Measurements from ENCODE around the gene INTS6.
"Not testable (repeated sequence)": the region's sequence is repeated elsewhere in the genome, so short reads cannot be mapped to it uniquely, and the experiment has no call there.

The INTS6 gene

GRCh38 chr13:51419001-51419636, 33.7 kb downstream of the INTS6 start:
- DNase-seq (ENCODE audit: extremely low read depth in 1 of 2, low read depth in 1 of 2): no peak

GRCh38 chr13:51417716-51418115, 35.1 kb downstream of the INTS6 start:
- DNase-seq (ENCODE audit: extremely low read depth in 1 of 2, low read depth in 1 of 2): no peak

- DNase-seq (ENCODE audit: extremely low read depth in 1 of 2, low read depth in 1 of 2): no peak
Measured at GRCh38 chr13:51416107-51416506, 36.7 kb downstream of the INTS6 start.

- DNase-seq (ENCODE audit: extremely low read depth in 1 of 2, low read depth in 1 of 2): not testable (repeated sequence)
Measured at GRCh38 chr13:51415339-51415738, 37.5 kb downstream of the INTS6 start.

- DNase-seq (ENCODE audit: extremely low read depth in 1 of 2, low read depth in 1 of 2): no peak
Measured at GRCh38 chr13:51412431-51412830, 40.4 kb downstream of the INTS6 start.

DNA sequence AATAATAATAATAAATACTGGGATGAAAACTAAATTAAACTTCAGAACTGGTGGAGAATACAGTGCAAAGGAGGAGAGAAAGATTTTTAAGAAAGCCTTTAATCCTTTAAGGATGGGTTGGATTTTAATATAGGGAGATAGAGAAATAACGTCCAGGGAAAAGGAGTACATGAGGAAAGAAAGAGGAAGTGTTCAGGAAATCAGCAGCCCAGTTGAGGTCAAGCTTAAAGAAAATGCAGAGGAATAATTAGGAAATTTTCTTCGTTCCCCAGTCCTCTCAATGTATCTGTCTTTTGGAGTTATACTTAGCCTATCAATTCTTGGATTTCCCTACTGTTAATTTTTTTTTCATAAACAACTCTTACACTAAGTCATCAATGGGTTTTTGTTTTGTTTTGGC, 47.7 kb downstream of the INTS6 start:
- DNase-seq (ENCODE audit: extremely low read depth in 1 of 2, low read depth in 1 of 2): no peak

DNA sequence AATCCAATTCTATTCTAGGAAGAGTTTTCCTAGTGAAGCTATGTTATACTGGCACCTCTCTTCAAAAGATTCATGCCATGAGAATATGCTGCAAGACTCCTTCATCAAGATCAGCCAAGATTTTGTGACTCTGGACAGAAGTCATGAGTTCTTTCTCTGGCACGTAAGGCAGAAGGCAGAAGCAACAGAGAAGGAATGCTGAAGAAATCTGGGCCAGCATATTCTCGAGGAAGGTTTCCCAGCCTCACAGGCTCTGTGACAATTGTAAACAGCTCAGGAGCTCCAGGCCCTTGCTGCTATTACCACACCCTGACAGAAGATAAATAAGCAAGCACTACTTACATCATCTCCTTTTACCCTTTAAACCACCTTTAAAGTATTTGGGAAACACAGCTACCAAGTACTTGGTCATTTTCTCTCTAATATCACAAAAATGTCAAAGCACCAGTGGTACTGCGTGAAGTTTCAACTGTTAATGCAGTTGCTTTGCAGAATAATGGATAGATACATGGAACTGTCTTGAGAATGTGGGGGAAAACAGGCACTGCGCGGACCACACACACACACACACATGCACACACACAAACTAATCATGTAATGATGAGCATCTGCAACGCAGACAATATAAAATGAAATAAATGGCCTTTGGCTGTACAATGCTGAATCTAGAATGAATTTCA, 55.4 kb downstream of the INTS6 start:
- DNase-seq (ENCODE audit: extremely low read depth in 1 of 2, low read depth in 1 of 2): no peak

- no peak for DNase-seq (ENCODE audit: extremely low read depth in 1 of 2, low read depth in 1 of 2)
Measured at GRCh38 chr13:51396352-51396751, 56.5 kb downstream of the INTS6 start.

DNA sequence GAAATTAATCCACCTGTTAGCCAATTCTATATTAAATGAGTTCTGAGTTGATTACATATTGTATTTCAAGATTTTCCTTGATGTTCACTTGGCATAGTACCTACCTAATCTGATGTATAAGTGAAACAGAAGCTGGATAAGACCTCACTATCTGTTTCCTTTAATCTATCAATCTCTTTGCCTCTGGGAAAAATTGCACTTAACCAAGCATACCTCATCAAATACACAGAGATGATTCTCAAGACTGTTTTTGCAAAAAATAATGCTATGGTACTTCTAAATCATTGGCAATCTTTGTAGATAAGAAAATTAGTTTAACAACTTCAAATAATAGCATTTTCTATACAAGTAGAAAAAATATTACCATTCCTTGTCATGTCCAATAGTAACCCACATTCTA, 58.1 kb downstream of the INTS6 start:
- no peak for DNase-seq (ENCODE audit: extremely low read depth in 1 of 2, low read depth in 1 of 2)

DNA sequence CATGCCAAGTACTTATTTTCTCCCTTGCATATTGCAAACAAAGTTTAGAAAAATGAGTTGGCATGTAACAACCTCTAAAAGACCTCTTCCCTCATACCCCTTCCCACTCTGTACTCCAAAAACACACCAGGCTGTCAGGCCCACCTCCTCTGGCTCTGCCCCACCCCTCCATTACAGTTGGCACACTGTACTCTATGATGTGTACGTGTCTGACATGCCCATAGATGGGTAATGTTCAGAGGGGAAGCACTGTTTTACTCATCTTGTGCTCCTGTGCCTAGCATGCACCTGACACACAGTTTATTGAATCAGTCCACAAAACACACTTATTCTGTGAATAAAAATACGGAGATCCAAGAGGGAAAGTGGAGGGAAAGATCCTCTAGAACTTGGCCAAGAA, 67.7 kb downstream of the INTS6 start:
- DNase-seq (ENCODE audit: extremely low read depth in 1 of 2, low read depth in 1 of 2): no peak

DNA sequence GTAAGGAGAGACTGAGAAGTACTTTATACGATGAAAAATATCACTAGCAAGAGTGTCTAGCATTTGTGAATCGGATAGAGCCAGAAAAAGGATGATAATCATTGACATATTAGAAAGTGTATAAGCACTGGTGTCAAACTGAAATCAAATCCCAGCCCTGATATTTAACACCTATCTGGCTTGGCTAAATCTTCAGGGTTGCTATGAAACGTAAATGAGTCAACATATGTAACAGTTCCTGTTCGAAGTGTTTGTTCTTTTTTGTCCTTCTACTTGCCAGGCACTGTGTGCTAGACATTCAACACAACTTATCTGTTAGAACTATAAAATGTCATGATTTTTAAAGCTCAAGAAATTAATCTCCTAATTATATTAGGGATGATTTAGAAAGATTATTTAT, 72.6 kb downstream of the INTS6 start:
- no peak for DNase-seq (ENCODE audit: extremely low read depth in 1 of 2, low read depth in 1 of 2)

DNA sequence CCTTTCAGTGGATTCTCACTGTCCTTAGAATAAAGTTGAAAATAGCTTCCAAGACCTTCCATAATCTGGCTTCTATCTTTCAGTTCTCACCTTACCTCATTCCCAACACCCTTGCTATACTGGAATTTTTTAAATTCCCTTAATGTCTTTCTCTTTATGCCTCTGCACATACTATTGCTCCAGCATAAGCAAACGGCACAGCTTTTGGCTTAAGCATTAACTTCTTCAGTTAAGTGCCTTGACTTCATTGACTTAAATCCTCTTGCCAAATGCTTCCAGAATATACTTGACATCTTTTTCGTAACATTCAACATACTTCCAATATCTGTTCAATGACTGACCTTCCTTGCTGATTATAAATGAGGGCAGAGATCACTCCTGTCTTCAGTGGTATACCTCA, 79.4 kb downstream of the INTS6 start:
- DNase-seq (ENCODE audit: extremely low read depth in 1 of 2, low read depth in 1 of 2): no peak

DNA sequence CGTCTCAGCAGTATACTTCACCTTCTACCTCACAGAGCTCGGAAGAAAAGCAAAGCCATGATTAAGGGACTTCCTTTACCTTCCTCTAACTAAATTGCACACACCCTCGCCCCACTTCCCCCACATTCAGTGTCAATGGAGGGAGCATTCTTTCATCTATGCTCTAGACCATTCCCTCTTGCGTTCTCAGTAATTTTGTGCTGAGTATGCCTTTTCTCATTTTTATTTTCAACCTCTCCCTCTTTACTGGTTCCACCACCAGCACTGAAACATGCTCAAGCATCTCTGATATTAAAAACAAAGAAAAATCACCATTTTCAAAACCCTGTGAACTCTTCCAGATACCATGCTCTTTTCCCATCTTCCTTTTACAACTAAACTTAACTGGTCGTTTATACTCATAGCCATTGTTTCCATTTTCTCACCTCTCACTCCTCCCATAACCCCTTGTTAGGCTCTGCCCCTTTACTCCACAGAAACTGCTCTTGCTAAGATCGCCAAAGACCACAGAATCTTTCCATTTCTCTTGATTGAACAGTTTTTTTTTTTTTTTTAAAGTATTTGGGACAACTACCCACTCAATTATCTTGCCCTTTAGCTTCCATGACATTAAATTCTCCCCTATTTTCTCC, 81.0 kb downstream of the INTS6 start:
- no peak for DNase-seq (ENCODE audit: extremely low read depth in 1 of 2, low read depth in 1 of 2)

GRCh38 chr13:51370811-51371210, 82.0 kb downstream of the INTS6 start:
- no peak for DNase-seq (ENCODE audit: extremely low read depth in 1 of 2, low read depth in 1 of 2)

GRCh38 chr13:51370116-51370515, 82.7 kb downstream of the INTS6 start:
- no peak for DNase-seq (ENCODE audit: extremely low read depth in 1 of 2, low read depth in 1 of 2)

DNA sequence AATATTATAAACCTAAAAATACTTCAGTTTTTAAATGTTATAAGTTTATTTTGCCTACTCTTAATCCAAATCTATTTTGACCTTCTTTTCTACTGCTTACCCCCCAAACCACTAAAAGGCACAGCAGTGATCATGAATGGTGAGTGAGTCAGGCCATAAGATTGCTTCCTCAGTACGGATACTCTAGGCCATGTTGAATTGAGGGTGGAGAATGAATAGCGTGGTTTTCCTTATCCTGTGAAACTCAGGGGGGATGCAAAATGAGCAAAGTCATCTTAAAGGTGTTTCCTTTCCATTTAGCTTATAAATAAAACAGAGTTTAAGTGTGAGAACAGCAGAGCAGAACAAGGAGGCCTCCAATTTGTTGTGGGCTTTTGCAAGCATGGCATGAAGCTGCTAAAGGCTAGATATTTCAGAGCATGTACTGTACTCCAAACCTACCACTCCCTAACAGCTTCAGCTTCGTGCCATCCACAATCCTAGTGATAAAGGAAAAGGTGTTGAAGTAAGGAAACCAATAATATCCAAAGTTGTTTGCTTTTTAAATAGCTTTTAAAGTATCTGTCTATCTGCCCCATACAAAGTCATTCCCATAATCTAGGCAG, 88.3 kb downstream of the INTS6 start:
- DNase-seq (ENCODE audit: extremely low read depth in 1 of 2, low read depth in 1 of 2): no peak

GRCh38 chr13:51363625-51364024, 89.2 kb downstream of the INTS6 start:
- DNase-seq (ENCODE audit: extremely low read depth in 1 of 2, low read depth in 1 of 2): no peak

GRCh38 chr13:51361106-51361505, 91.7 kb downstream of the INTS6 start:
- DNase-seq (ENCODE audit: extremely low read depth in 1 of 2, low read depth in 1 of 2): no peak

DNA sequence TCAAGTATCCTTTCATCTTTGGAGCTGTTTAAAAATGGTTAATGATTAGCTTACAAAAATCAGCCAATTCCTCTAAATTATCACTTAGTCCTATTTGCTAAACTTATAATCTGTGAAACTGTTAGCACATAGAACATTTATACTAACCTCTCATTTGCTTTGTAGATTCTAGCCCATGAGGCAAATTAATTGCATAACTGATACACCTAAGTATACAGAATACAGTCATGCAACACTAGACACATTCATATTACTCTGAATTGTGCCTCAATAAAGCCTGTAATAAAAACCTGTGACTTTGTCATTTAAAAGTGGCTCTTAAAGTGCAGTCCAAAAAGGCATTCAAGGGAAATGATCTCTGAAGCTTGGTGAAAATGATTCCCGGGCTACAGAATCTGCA, 92.3 kb downstream of the INTS6 start:
- DNase-seq (ENCODE audit: extremely low read depth in 1 of 2, low read depth in 1 of 2): no peak

GRCh38 chr13:51359352-51359751, 93.5 kb downstream of the INTS6 start:
- no peak for DNase-seq (ENCODE audit: extremely low read depth in 1 of 2, low read depth in 1 of 2)

GRCh38 chr13:51357928-51358595, 94.8 kb downstream of the INTS6 start:
- no peak for DNase-seq (ENCODE audit: extremely low read depth in 1 of 2, low read depth in 1 of 2)
